ENCODE results near the gene HIBADH. TPM values are rescaled to one million over a fixed set of nuclear protein-coding genes. Genes with fewer than 3 reads are reported as not detected.
"Not testable (repeated sequence)": the region's sequence is repeated elsewhere in the genome, so short reads cannot be mapped to it uniquely, and the experiment has no call there.

HIBADH gene
- total RNA-seq, 4 donors from 2014 or later = 18.0 to 74.8 (median 41.2) TPM

DNA sequence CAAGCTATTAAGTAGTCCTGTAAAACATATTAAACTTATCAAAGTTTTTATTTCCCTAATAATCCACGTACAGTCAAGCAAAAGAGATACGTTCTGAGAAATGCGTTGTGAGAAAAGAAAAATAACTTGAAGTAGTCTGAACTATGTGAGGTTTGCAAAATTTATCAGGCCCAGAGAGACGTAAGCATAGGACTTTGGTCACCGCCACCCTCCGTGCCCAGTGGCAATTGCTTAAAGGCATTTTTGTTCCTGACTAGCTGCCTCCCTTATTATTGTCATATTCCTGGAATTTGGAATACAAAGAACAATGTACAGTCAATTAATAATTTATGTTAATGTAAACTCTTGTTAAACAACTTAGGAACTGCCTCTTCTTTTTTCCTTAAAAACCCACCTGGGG, 22.8 kb downstream of the HIBADH start:
- Histone ChIP-seq H3K4me3 (no peak overlapping the region), H3K27me3 (no peaks in the 10 kb centered on the region), H3K27ac (no peak overlapping the region), H3K4me1 (peaks cover 0 to 33% (median 3%) of the 10 kb centered on the region in 4 donors), H3K36me3 (no peaks in the 10 kb centered on the region), H3K9me3 (no peaks in the 10 kb centered on the region)
- no peak for DNase-seq
- TF ChIP-seq POLR2A (IDR thresholded peaks at IDR 0.05) = no peak
- no peak for TF ChIP-seq EP300 (IDR thresholded peaks at IDR 0.05; ENCODE audit: low read depth)
- TF ChIP-seq, protein P1, sequence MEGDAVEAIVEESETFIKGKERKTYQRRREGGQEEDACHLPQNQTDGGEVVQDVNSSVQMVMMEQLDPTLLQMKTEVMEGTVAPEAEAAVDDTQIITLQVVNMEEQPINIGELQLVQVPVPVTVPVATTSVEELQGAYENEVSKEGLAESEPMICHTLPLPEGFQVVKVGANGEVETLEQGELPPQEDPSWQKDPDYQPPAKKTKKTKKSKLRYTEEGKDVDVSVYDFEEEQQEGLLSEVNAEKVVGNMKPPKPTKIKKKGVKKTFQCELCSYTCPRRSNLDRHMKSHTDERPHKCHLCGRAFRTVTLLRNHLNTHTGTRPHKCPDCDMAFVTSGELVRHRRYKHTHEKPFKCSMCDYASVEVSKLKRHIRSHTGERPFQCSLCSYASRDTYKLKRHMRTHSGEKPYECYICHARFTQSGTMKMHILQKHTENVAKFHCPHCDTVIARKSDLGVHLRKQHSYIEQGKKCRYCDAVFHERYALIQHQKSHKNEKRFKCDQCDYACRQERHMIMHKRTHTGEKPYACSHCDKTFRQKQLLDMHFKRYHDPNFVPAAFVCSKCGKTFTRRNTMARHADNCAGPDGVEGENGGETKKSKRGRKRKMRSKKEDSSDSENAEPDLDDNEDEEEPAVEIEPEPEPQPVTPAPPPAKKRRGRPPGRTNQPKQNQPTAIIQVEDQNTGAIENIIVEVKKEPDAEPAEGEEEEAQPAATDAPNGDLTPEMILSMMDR (IDR thresholded peaks at IDR 0.05) = no peak
- TF ChIP-seq POLR2AphosphoS5 (IDR thresholded peaks at IDR 0.05) = no peak
- intact Hi-C loops (cut with DNase I; ENCODE audit: low total_unique reads) (no loop called here), in situ Hi-C loops (cut with MboI; ENCODE audit: low pct_ligation_motif_present in 1 of 4, low pct_unique_long_range_greater_than_20kb in 1 of 4, low sequenced_read_pairs in 3 of 4) (no loop called here)
- WGBS, 2 donors (ENCODE audit: low coverage in 1 of 2) = 95 to 96% methylated on average over 6 of the region's 6 CpGs

DNA sequence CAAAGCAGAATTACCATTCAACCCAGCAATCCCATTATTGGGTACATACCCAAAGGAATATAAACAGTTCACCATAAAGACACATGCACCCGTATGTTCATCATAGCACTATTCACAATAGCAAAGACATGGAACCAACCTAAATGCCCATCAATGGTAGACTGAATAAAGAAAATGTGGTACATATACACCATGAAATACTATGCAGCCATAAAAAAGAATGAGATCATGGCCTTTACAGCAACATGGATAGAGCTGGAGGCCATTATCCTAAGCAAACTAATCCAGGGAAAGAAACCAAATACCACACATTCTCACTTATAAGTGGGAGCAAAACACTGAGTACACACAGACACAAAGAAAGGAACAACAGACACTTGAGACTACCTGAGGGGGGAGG, 23.6 kb downstream of the HIBADH start:
- intact Hi-C loops (cut with DNase I; ENCODE audit: low total_unique reads); DNase-seq; H3K27me3 ChIP-seq; H3K27ac ChIP-seq; H3K4me3 ChIP-seq; H3K9me3 ChIP-seq; in situ Hi-C loops (cut with MboI; ENCODE audit: low pct_ligation_motif_present in 1 of 4, low pct_unique_long_range_greater_than_20kb in 1 of 4, low sequenced_read_pairs in 3 of 4); H3K36me3 ChIP-seq: not testable (repeated sequence)
- peaks cover 0 to 38% (median 3%) of the 10 kb centered on the region in 4 donors for H3K4me1 ChIP-seq
- WGBS, 2 donors (ENCODE audit: low coverage in 1 of 2) = 92 to 100% methylated on average over 1 of the region's 1 CpG

DNA sequence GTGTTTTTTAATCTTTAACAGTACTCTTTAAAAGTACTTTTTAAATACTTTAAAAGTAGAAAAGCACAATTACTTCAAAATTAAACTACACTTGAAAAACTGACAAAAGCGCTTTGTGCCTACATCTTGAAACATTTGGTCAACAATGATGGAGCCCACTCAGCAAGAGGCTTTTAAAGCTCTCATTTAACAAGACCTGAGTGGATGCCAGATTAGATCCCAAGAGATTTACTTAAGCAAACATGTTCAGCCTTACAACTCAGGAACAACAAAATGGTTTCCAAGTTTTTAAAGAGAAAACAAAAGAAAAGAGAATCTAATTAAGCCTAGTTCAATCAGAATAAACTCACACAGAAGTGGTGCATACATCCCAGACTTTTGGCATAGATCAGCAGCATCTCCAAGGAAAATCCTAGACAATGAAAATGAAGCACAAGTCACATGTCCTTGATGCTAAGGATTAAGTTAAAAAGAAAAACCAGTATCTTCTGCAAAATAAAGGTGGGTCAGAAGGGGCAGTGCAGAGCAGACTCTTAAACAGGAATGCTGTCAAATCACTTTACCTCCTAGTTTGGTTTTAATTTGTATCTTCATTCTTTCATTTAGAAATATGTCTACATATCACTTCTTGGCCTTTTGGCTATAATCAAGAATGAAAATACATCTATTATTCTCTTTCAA, 26.2 kb downstream of the HIBADH start:
- Histone ChIP-seq H3K27me3 (no peaks in the 10 kb centered on the region), H3K27ac (no peak overlapping the region), H3K36me3 (no peaks in the 10 kb centered on the region), H3K4me3 (no peak overlapping the region), H3K9me3 (no peaks in the 10 kb centered on the region), H3K4me1 (peaks cover 0 to 30% (median 2%) of the 10 kb centered on the region in 4 donors)
- TF ChIP-seq, protein P1 (IDR thresholded peaks at IDR 0.05) = no peak
- intact Hi-C loops (cut with DNase I; ENCODE audit: low total_unique reads) = no loop called here
- in situ Hi-C loops (cut with MboI; ENCODE audit: low pct_ligation_motif_present in 1 of 4, low pct_unique_long_range_greater_than_20kb in 1 of 4, low sequenced_read_pairs in 3 of 4) = no loop called here
- no peak for DNase-seq
- WGBS, 2 donors (ENCODE audit: low coverage in 1 of 2) = 93 to 100% methylated on average over 1 of the region's 1 CpG

DNA sequence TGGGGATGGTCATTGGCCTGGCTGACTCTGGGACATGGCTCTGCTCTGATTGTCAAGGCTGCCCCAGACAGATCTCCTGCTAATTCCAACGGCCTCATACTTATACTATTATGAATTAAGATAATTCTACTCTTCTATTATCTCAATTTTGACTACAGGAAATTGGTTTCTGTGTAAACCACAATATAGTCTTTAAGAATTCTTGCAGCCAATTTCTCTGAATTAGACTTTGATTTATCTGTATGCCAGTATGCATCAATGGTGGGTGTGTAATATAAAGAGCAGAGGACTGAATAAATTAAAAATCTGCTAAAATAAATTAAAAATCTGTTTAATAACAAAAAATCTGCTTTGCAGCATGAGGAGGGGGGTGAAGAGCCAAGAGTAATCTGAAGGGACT, 27.0 kb downstream of the HIBADH start:
- Histone ChIP-seq H3K36me3 (no peaks in the 10 kb centered on the region), H3K27me3 (no peaks in the 10 kb centered on the region), H3K4me1 (peaks cover 0 to 23% (median 0%) of the 10 kb centered on the region in 4 donors), H3K4me3 (no peak overlapping the region), H3K27ac (no peak overlapping the region), H3K9me3 (no peaks in the 10 kb centered on the region)
- WGBS, 2 donors (ENCODE audit: low coverage in 1 of 2) = 97% methylated on average over 1 of the region's 1 CpG; no CpG with 5 or more reads in 1 of the 2 donors
- intact Hi-C loops (cut with DNase I; ENCODE audit: low total_unique reads) (no loop called here), in situ Hi-C loops (cut with MboI; ENCODE audit: low pct_ligation_motif_present in 1 of 4, low pct_unique_long_range_greater_than_20kb in 1 of 4, low sequenced_read_pairs in 3 of 4) (no loop called here)
- DNase-seq = no peak
- no peak for TF ChIP-seq POLR2A (IDR thresholded peaks at IDR 0.05)
- TF ChIP-seq, protein P1 (IDR thresholded peaks at IDR 0.05) = no peak
- TF ChIP-seq EP300 (IDR thresholded peaks at IDR 0.05; ENCODE audit: low read depth) = no peak
- no peak for TF ChIP-seq POLR2AphosphoS5 (IDR thresholded peaks at IDR 0.05)
